Hepatocyte (in vitro differentiated cells): ENCODE measurements around the gene ADD2.
"Not testable (repeated sequence)": the region's sequence is repeated elsewhere in the genome, so short reads cannot be mapped to it uniquely, and the experiment has no call there.

ENCODE experiments used
- CTCF ChIP-seq: fragments of 200-600 bp; sonication (generic); IDR thresholded peaks from 2 replicates; pipeline ENCODE4 v1.5.1; 2016; ENCODE audit warnings: antibody characterized with exemption, mild to moderate bottlenecking; ENCODE audit not compliant: poor library complexity
- EZH2 ChIP-seq: fragments of 200-600 bp; sonication (generic); IDR thresholded peaks from 2 replicates; pipeline ENCODE4 v1.6.1; 2016; ENCODE audit warnings: antibody characterized with exemption, mild to moderate bottlenecking, borderline replicate concordance
- EZH2phosphoT487 ChIP-seq: fragments of 200-600 bp; sonication (generic); IDR thresholded peaks from one replicate; pipeline ENCODE4 v1.6.1; 2018; ENCODE audit warnings: antibody characterized with exemption, mild to moderate bottlenecking, low read depth, moderate library complexity; ENCODE audit not compliant: unreplicated experiment, severe bottlenecking

GRCh38 chr2:70797996-70798395 is 30.0 kb upstream of the ADD2 start:
- TF ChIP-seq CTCF, EZH2, EZH2phosphoT487: not testable (repeated sequence)
